K562 (cell line): ENCODE results near the gene PPP1R3G.

Experiments
- KAT2B ChIP-seq: IDR thresholded peaks from one replicate; pipeline ENCODE4 v1.6.1; 2012; ENCODE audit warnings: low read depth, mild to moderate bottlenecking, control low read depth, inconsistent platforms, low read length, moderate library complexity
- POLR2A ChIP-seq: fragments of 450-650 bp; conservative IDR thresholded peaks from 2 replicates; pipeline ENCODE4 v1.6.1; 2016

GRCh38 chr6:5072440-5072839 lies 12.7 kb upstream of the PPP1R3G start:
- TF ChIP-seq KAT2B, result no peak
- no peak for TF ChIP-seq POLR2A
